ENCODE data around the gene EMX2. TPM values are rescaled to one million over a fixed set of nuclear protein-coding genes. Genes with fewer than 3 reads are reported as not detected.
"Not testable (repeated sequence)": the region's sequence is repeated elsewhere in the genome, so short reads cannot be mapped to it uniquely, and the experiment has no call there.

EMX2 gene
- polyA plus RNA-seq, 4 donors: 10.8 to 187 (median 166) TPM

- no peak for DNase-seq (ENCODE audit: low read depth in 4 of 4, low spot score in 3 of 4)
Measured at GRCh38 chr10:117554241-117554814, 11.8 kb downstream of the EMX2 start.

GRCh38 chr10:117555017-117555416 lies 12.5 kb downstream of the EMX2 start:
- no peak for DNase-seq (ENCODE audit: low read depth in 4 of 4, low spot score in 3 of 4)

GRCh38 chr10:117555863-117556262 lies 13.3 kb downstream of the EMX2 start:
- DNase-seq (ENCODE audit: low read depth in 4 of 4, low spot score in 3 of 4): no peak

- no peak for DNase-seq (ENCODE audit: low read depth in 4 of 4, low spot score in 3 of 4)
Measured at GRCh38 chr10:117556356-117556755, 13.8 kb downstream of the EMX2 start.

GRCh38 chr10:117559712-117560111 lies 17.2 kb downstream of the EMX2 start:
- no peak for DNase-seq (ENCODE audit: low read depth in 4 of 4, low spot score in 3 of 4)

GRCh38 chr10:117560942-117561341 lies 18.4 kb downstream of the EMX2 start:
- DNase-seq (ENCODE audit: low read depth in 4 of 4, low spot score in 3 of 4): no peak

GRCh38 chr10:117562220-117562619 lies 19.7 kb downstream of the EMX2 start:
- no peak for DNase-seq (ENCODE audit: low read depth in 4 of 4, low spot score in 3 of 4)

GRCh38 chr10:117562896-117563737 lies 20.6 kb downstream of the EMX2 start:
- no peak for DNase-seq (ENCODE audit: low read depth in 4 of 4, low spot score in 3 of 4)

- no peak for DNase-seq (ENCODE audit: low read depth in 4 of 4, low spot score in 3 of 4)
Measured at GRCh38 chr10:117563780-117564179, 21.2 kb downstream of the EMX2 start.

- no peak for DNase-seq (ENCODE audit: low read depth in 4 of 4, low spot score in 3 of 4)
Measured at GRCh38 chr10:117565068-117565467, 22.5 kb downstream of the EMX2 start.

GRCh38 chr10:117568334-117568733 lies 25.8 kb downstream of the EMX2 start:
- no peak for DNase-seq (ENCODE audit: low read depth in 4 of 4, low spot score in 3 of 4)

GRCh38 chr10:117569610-117570390 lies 27.3 kb downstream of the EMX2 start:
- DNase-seq (ENCODE audit: low read depth in 4 of 4, low spot score in 3 of 4): no peak

GRCh38 chr10:117570880-117571279 lies 28.3 kb downstream of the EMX2 start:
- DNase-seq (ENCODE audit: low read depth in 4 of 4, low spot score in 3 of 4): no peak

- DNase-seq (ENCODE audit: low read depth in 4 of 4, low spot score in 3 of 4): no peak
Measured at GRCh38 chr10:117574498-117575146, 32.1 kb downstream of the EMX2 start.

- DNase-seq (ENCODE audit: low read depth in 4 of 4, low spot score in 3 of 4): no peak
Measured at GRCh38 chr10:117578490-117578889, 35.9 kb downstream of the EMX2 start.

GRCh38 chr10:117578999-117579590 lies 36.5 kb downstream of the EMX2 start:
- no peak for DNase-seq (ENCODE audit: low read depth in 4 of 4, low spot score in 3 of 4)

GRCh38 chr10:117581961-117582360 lies 39.4 kb downstream of the EMX2 start:
- DNase-seq (ENCODE audit: low read depth in 4 of 4, low spot score in 3 of 4): no peak

- DNase-seq (ENCODE audit: low read depth in 4 of 4, low spot score in 3 of 4): not testable (repeated sequence)
Measured at GRCh38 chr10:117584831-117585230, 42.3 kb downstream of the EMX2 start.

GRCh38 chr10:117587036-117587435 lies 44.5 kb downstream of the EMX2 start:
- DNase-seq (ENCODE audit: low read depth in 4 of 4, low spot score in 3 of 4): no peak

- DNase-seq (ENCODE audit: low read depth in 4 of 4, low spot score in 3 of 4): no peak
Measured at GRCh38 chr10:117590101-117590875, 47.7 kb downstream of the EMX2 start.

Data from left renal pelvis (tissue), 4 donors.